NCI-H2227 treated with DMSO at 0.1 percent for 48 hours (cell line): ENCODE results near the gene DNAAF9.
"Not testable (repeated sequence)": the region's sequence is repeated elsewhere in the genome, so short reads cannot be mapped to it uniquely, and the experiment has no call there.

Source experiments
- DNase-seq: peaks from one replicate; lab custom pipeline; 2025; lab: John Stamatoyannopoulos, UW

DNAAF9 gene

DNA sequence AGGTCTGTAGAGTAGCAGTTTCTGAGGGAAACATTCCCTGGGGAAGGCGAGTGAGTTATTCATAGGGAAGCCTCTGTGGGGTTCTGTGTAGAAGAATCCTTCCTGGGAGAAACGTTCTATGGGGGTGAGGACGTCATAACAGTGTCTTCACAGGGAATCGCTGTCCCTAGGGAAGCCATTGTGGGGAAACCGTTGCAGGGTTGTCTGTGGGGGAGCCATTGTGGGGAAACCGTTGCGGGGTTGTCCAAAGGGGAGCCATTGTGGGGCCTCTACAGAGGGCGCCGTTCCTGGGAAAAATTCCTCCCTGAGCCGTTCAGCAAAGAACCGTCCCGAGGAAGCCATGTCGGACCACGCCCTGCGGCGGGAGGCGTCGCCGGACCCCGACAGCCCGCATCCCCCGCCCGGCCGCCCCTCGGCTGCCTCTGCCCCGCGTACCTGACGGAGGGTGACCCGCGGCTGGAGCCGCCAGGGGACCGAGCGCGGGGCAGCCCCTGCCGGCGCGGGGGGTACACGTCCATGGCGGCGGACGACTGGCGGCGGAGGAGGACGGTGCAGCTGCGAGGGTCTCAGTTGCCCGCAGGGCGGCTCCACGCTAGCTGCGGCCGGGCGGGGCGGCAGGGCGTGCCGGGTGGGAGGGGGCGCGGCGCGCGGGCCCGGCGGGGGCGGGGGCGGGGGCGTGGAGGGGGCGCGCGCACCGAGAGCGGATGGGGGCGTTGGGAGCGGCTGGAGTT lies at the start of gene DNAAF9:
TSS of gene DNAAF9 (minus strand) at position 630 of the 731 bp plus-strand sequence. CDS start at position 518, 112 bp downstream.
- peak; percentile 75 for DNase-seq

DNA sequence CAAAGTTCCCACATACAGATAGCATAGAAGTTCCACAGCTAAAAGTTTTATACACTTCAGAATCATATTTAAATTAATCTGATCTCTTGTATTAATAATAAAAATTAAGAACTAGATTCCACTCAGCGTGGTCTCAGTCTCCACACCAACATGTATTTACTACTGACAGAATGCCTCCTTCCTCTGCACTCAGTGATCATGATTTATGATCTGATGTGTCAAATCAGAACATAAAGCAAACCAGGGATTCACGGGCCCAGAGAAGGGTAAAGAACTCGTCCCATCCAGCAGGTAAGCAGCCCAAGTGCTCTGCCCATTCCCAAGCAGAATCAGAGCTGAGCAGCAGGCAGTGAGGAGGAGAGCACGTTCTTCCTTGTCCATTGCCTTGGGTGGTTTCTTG lies 49.2 kb upstream of the DNAAF9 start:
- no peak for DNase-seq

DNA sequence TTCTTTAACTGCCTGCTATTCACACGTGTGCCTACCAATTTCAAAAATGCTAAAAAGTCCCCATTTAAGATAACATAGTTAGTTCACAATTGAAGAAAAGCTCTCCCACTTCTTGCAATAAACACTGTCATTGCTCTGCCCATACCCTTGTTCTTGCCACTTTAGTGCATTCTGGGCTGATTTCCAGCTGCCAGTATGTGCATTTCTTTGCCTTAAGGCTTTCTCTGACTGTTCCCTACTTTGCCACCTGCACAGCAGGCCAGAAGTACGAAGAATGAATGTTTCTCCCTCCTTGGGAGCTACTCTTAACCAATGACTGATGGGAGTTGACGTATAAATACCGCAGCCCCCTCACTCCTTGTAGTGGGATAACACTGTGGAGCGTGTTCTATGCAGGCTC lies 47.4 kb upstream of the DNAAF9 start:
- DNase-seq, result no peak

DNA sequence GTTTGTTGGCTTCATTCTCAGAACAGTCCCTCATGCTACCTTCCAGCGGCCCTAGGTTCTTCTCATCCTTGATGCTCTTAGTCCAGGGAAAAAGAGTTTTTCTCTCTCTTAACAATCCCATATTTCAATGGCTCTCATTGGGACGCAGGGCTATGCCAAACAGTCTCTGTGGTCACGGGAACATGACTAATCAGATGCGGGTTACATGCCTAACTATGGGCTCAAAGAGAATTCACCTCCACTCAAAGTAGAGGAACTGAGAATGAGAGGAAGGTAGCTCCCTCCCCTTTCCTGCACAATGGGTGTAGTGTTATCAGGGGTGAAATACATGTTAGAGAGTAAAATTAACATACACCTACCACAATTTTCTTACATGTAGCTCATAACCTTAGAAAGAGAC lies 45.2 kb upstream of the DNAAF9 start:
- no peak for DNase-seq

DNA sequence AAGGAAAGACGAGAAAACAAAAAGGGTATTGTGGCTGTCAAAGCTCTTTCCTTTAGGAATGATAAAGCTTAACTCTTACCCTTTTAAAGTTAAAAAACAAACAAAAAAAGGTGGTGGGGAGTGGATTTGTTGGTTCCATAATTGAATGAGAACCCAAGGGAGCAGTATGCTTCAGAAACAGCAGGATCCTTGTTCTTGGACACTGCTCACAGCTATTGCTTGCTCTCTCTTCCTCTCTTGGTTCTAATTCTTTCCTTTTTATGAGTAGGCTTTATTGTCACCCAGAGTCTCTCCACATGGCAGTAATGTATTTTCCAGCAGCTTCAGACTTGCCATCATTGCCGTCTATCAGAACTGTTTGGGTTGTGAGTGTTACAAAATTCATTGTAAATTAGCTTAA lies 44.7 kb upstream of the DNAAF9 start:
- DNase-seq, result no peak

DNA sequence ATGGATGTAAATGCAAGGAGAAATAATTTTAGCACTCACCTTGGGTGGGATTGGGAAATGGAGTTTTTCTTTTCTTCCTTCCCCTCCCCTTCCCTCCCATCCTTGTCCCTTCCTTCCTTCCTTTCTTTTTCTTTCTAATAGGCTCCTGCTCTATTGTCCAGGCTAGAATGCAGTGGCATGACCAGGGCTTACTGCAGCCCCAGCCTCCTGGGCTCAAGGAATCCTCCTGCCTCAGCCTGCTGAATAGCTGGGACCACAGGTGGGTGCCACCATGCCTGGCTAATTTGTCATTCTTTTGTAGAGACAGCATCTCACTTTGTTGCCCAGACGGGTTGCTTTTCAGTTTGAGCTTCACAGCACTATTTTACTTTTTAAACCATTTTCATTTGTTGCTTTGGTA lies 41.9 kb upstream of the DNAAF9 start:
- DNase-seq, result no peak

DNA sequence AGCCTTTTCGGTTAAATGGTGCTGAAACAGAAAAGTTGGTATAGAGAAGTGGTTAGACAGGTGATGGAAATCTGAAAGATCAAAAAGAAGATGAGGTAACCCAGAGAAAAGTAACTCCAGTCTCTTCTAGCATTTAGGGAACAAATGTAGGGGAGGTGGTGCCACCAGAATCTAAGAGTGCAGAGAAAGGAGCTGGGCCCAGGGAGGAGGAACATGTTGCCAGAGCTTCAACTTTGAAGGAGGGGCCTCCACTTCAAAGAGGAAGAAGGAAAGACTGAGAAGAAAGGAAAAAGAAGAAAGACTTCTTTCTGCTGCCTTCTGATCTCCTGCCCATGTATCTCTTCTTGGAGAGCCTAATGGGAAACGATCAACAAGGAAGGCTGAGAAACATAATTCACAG lies 39.9 kb upstream of the DNAAF9 start:
- DNase-seq, result no peak

DNA sequence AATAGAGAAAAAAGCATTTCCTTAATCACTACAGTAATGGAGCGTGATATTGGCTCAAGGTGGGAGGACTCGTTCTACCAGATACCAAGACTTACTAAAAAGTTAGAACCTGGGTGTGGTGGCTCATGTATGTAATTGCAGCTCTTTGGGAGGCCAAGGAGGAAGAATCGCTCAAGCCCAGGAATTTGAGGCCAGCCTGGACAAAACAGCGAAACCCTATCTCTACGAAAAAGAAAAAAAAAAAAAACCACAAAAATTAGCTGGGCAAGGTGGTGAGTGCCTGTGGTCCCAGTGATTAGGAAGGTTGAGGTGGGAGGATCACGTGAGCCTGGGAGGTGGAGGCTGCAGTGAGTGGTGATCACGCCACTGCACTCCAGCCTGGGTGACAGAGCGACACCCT lies 39.3 kb upstream of the DNAAF9 start:
- DNase-seq, result no peak

DNA sequence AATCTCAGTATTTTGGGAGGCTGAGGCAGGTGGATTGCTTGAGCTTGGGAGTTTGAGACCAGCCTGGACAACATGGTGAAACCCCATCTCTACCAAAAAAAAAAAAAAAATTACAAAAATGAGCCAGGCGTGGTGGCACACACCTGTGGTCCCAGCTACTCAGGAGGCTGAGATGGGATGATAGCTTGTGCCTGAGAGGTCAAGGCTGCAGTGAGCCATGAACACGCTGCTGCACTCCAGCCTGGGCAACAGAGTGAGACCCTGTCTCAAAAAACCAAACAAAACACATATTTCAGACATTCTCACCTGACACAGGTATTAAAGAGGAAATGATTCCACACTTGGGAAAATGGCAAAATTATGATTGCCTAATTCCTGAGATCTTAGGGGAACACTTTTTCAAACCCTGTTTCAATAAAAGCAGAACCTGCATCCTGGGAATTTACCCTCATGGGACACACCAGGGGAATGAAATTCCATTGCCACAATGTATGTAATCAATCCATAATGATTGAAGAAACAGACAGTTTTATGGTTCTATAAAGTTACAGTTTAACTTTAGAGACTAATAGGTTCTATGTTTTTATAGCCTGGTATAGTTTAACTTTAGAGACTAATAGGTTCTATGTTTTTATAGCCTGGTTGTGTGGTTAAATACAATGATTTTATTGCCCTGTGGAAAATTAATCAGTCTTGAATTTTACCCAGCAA lies 29.6 kb upstream of the DNAAF9 start:
- DNase-seq, result no peak

DNA sequence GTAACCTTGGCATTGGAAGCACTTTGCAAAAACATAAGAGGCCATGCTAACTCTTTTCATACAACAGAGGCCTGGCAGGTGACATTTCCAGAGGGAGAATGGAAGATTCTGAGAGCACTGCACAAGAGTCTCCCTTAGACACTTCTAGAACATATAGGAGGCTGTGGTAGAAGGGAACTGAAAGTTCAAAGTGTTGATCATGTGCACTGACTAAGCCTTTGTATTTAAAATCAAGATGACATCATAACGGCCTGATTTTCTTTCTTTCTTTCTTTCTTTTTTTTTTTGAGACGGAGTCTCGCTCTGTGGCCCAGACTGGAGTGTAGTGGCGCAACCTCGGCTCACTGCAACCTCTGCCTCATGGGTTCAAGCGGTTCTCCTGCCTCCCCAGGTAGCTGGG lies 26.8 kb upstream of the DNAAF9 start:
- no peak for DNase-seq

DNA sequence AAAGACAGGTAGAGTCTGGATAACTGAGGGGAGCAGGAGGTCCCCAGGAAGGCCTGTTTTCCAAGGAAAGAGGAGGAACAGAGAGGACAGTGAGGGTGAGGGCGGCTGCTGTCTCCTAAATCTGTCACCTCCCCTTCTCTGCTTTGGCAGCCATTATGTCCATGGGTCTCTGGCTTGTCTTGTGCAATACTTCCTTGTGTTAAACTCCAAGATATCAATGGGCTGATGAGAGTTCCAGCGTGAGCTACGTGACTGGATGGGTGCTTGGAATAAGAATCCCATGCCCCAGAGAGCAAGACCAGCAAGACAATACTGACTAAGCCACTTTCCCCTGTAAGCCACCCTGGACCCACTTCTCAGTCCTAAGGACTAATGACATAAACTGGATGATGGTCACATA lies 26.3 kb upstream of the DNAAF9 start:
- DNase-seq, result no peak

DNA sequence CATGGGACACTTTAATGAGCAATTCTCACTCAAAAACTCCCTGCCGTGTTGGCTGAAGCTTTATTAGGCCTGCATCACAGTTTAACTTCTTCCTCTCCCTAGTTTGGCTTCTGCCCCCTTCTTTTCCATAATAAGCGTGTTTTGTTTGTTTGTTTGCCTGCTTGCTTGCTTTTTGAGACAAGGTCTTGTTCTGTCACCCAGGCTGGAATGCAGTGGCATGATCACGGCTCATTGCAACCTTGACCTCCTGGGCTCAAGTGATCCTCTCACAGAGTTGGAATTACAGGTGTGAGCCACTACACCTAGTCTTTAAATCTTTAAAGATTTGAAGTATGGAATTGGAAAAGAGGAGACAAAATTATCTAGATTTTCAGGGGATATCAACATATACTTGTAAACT lies 25.4 kb upstream of the DNAAF9 start:
- no peak for DNase-seq

DNA sequence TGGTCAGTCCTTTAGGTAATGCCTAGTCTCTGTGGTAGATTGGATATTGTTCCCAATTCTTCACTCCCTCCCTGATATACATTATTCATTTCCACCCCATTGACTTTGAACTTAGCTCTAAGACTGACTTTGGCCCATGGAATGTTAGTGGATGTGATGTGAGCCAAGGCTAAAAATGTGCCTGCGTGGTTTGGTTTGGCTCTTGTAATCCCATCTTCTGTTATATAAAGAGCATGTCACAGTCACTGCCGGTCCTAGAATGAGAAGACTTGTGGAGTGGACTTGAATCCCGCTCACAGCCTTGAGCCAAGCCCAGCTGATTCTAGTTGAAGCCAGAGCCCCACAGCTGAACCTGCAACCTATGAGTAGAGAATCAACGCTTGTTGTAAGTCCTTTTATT lies 23.6 kb upstream of the DNAAF9 start:
- DNase-seq, result no peak

DNA sequence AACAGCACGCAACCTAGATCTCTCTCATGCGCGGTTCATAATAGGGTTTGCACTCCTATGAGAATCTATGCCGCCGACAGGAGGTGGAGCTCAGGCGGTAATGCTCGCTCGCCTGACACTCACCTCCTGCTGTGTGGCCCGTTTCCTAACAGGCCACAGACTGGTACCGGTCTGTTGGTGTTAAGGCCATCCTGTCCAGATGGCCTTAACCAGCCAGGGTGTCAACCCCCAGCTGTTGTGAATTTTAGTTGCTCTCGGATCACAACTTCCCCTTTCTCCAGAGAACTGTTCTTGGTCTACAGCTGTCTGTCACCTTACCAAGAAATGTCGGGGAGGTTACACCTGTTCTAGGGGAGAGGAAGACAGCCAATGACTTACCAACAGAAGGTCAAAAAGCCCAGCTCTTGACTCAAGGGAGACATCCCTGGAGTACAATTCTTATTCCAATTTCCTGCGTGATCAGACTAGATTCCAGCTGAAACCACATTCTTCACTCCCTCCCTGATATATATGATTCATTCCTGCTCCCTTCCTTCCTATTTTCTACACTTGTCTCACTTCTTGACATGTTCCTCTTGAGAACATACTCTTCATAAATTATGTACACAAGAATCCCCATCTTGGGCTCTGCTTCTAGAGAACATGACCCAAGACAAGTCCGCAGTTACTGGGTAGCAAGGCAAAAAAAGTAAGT lies 23.1 kb upstream of the DNAAF9 start:
- no peak for DNase-seq

DNA sequence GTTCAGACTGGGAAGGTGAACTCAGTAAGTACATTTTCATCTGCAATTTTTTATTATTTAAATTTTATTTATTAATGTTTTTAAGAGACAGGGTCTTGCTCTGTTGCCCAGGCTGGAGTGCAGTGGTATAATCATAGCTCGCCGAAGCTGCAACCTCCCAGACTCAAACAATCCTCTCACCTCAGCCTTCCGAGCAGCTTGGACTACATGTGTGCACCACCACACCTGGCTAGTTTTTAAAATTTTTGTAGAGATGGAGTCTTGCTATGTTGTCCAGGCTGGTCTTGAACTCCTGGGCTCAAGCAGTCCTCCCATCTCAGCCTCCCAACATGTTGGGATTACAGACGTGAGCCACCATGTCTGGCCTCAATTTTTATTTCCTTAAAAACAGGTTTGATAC lies 19.3 kb upstream of the DNAAF9 start:
- not testable (repeated sequence) for DNase-seq

DNA sequence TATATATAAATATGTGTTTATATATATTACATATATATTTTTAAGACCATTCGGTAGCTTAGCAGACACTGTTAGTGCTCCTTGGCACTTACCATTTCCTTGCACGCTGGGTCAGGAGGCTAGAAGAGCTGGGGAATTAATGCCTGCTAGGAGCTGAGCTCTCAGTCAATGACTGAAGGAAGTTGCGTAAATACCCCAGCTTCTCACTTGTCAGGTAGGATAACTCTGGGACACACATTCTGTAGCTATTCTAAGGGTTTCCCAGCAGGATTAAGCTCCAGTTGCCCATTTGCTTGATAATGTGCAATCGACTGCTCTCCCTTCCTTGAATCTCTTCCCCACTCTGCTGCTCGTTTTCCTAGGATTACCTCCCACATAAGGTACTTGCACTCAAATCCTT lies 15.7 kb upstream of the DNAAF9 start:
- no peak for DNase-seq

DNA sequence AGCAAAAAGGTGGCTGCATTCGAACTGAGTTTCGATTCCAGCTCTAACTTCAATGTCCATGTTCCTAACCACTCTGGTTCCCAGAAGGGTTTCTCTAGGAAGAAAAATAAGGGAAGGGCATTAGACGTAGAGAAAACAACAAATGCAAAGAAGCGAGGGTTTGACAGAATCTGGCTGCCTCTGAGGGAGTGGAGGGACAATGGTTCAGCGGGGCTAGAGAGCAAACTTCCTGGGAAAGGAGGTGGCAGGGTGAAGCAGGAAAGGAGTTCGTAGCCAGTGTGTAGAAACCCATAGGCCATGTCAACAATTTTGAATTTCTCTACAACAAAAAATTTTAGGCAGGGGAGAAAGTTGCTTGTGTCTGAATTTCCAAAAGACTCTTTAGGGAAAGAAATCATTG lies 14.5 kb upstream of the DNAAF9 start:
- DNase-seq, result no peak

DNA sequence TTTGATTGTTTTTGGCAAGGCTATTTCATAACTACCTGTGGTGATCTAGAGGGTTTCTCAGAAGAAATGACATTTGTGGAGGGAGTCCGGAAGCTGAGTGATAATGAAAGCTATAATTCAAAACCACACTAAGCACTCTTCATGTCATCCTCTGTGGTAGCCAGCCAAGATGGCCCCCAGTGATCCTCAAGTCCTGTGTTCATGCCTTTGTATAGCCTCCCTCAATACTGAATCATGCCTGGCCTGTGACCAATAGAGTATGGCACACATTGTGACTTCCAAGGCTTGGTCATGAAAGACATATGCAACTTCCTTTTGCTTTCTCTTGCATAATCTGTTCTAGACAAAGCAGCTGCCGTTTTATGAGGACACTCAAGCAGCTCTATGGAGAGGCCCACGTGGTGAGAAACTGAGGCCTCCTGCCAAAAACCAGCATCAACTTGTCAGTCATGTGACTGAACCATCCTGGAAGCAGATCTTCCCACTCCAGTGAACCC lies 12.8 kb upstream of the DNAAF9 start:
- DNase-seq, result no peak

DNA sequence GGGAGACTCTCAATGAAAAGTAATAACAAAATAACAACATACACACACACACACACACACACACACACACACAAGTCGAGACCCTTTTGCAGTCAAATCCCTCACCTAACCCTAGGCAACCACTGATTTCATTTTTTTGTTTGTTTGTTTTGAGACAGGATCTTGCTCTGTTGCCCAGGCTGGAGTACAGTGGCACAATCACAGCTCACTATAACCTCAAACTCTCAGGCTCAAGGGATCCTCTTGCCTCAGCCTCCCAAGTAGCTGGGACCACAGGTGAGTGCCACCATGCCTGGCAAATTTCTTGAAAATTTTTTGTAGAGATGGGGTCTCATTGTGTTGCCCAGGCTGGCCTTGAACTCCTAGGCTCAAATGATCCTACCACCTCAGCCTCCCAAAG lies 10.7 kb upstream of the DNAAF9 start:
- DNase-seq, result not testable (repeated sequence)

DNA sequence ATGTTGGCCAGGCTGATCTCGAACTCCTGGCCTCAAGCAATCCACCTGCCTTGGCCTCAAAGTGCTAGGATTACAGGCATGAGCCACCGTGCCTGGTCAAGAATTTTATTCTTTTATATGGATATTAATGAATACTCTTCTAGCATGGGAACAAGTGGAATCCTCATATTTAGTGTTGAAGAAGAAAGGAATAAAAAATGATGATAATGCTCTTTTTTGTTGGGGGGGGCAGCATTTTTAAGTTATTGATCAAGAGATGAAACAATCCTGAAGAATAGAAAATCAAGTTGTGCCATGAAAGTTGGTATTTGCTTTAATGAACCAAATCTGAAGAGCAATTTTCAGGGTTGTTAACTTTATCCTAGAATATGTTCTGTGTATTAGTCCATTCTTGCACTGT lies 6.7 kb upstream of the DNAAF9 start:
- no peak for DNase-seq

DNA sequence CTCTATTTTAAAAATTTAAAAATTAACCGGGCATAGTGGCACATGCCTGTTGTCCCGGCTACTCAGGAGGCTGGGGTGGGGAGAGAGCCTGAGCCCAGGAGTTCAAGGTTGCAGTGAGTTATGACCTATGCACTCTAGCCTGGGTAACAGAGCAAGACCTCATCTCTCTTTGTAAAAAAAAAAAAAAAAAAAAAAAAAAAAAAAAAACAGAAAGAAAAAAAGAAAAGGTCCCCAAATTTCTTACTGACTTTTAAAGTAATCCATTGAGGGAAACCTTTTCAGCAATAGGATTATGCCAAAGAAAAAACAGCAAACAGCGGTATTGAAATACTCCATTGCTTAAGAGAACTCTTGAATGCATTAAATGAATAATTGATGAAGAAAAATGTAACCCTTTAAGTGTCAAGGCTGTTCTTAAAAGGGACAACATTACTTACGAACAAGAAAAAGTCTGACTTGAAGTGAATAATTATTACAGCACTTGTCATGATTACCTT lies 6.0 kb upstream of the DNAAF9 start:
- DNase-seq, result no peak

DNA sequence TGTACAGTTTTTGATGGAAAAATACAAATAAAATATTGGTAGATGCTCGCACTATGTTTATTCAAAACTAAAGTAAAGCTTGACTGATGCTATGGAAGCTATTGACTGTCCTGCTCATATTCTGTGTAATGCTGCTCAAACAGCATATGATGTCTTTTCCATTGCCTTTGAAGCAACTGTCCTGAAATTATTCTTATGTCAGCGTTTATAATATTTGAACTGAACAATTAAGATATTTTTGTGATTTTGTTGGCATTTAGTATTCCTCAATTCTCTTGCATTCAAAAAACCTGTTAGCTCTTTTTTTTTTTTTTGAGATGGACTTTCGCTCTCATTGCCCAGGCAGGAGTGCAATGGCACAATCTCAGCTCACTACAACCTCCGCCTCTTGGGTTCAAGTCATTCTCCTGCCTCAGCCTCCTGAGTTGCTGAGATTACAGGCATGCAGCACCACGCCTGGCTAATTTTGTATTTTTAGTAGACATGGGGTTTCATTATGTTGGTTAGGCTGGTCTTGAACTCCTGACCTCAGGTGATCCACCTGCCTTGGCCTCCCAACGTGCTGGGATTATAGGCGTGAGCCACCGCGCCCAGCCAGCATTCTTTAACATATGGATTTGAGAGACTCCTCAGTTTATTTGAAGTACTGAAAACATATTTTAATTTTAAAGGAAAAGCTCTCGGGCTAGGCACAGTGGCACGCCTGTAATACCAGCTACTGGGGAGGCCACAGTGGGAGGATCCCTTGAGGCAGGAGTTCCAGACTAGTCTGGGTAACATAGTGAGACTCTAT lies 5.3 kb upstream of the DNAAF9 start:
- no peak for DNase-seq
